ENCODE measurements around the gene UCHL1.

The UCHL1 gene

DNA sequence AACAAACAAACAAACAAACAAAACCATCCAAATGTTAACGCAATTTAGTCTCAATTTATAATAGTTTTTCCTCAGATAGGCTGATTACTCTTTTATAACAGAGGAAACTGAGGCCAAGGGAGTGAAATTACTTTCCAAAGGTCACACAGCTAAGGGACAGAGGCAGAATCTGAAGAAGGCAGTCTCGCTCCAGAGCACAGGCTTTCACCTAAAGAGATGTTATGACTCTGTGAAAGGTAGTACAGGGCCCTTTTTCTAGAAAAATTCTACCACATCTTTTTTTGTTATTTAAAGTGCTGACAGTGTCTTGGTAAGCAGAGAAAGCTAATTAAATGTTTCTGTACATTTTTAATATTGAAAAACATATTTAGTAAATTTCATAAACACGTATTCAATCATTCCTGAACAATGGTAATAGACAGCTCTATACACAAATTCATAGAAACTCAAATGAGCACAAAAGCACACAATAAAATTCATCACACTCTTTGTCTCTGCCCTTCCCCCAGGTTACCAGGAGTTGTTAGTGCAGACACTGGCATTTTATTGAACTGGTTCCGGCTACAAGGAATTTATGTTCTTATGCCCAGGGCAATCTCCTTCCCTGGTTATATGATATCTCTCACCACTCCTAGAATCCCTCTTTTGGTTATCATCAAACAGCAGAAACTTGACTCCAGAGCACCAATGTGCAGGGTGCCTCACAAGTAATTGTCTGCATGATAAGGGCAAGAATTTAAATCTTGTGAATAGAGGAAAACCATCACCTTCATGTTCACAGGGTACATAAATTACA is 34.7 kb upstream of the UCHL1 start:
- no peaks in the 10 kb centered on the region for H3K79me2 ChIP-seq (ENCODE audit: low read length)
- no peak overlapping the region for H2AFZ ChIP-seq (ENCODE audit: low read depth, low read length)
- no peak overlapping the region for H3K4me3 ChIP-seq (ENCODE audit: low read length)
- no peaks in the 10 kb centered on the region for H3K9me3 ChIP-seq (ENCODE audit: insufficient read depth, low read length)
- no peak overlapping the region for H3K4me2 ChIP-seq (ENCODE audit: low read length)
- no peaks in the 10 kb centered on the region for H3K36me3 ChIP-seq (replicated peaks; ENCODE audit: low read depth, low read length)
- no peak overlapping the region for H3K27ac ChIP-seq (ENCODE audit: low read length)
- peaks cover 5% of the 10 kb centered on the region; the same call in 1 of the 2 replicates for H3K4me1 ChIP-seq (ENCODE audit: low read length)
- no peaks in the 10 kb centered on the region for H3K27me3 ChIP-seq (ENCODE audit: low read depth, low read length)
- TF ChIP-seq EZH2phosphoT487 (IDR thresholded peaks at IDR 0.05; ENCODE audit: low read depth) (no peak), CTCF (IDR thresholded peaks at IDR 0.05; ENCODE audit: low read depth, low read length) (no peak)
- H4K20me1 ChIP-seq (ENCODE audit: insufficient read depth, low read length) = no peaks in the 10 kb centered on the region
- H3K9ac ChIP-seq (ENCODE audit: low read length) = no peak overlapping the region

- Histone ChIP-seq H2AFZ (ENCODE audit: low read depth, low read length) (no peak overlapping the region), H3K27ac (ENCODE audit: low read length) (no peak overlapping the region), H3K4me2 (ENCODE audit: low read length) (no peak overlapping the region), H4K20me1 (ENCODE audit: insufficient read depth, low read length) (no peaks in the 10 kb centered on the region), H3K36me3 (replicated peaks; ENCODE audit: low read depth, low read length) (no peaks in the 10 kb centered on the region), H3K4me3 (ENCODE audit: low read length) (no peak overlapping the region), H3K79me2 (ENCODE audit: low read length) (no peaks in the 10 kb centered on the region), H3K4me1 (ENCODE audit: low read length) (no peaks in the 10 kb centered on the region), H3K9me3 (ENCODE audit: insufficient read depth, low read length) (no peaks in the 10 kb centered on the region), H3K27me3 (ENCODE audit: low read depth, low read length) (no peaks in the 10 kb centered on the region), H3K9ac (ENCODE audit: low read length) (no peak overlapping the region)
- no peak for TF ChIP-seq CTCF (IDR thresholded peaks at IDR 0.05; ENCODE audit: low read depth, low read length)
- TF ChIP-seq EZH2phosphoT487 (IDR thresholded peaks at IDR 0.05; ENCODE audit: low read depth) = no peak
Observed at GRCh38 chr4:41227902-41228301, 28.8 kb upstream of the UCHL1 start.

- TF ChIP-seq CTCF (IDR thresholded peaks at IDR 0.05; ENCODE audit: low read depth, low read length) (peak; percentile 18; the same call in 1 of the 2 replicates), EZH2phosphoT487 (IDR thresholded peaks at IDR 0.05; ENCODE audit: low read depth) (no peak)
- no peaks in the 10 kb centered on the region for H3K79me2 ChIP-seq (ENCODE audit: low read length)
- H4K20me1 ChIP-seq (ENCODE audit: insufficient read depth, low read length) = no peaks in the 10 kb centered on the region
- H3K9me3 ChIP-seq (ENCODE audit: insufficient read depth, low read length) = no peaks in the 10 kb centered on the region
- no peaks in the 10 kb centered on the region for H3K27me3 ChIP-seq (ENCODE audit: low read depth, low read length)
- H3K4me3 ChIP-seq (ENCODE audit: low read length) = no peak overlapping the region
- H2AFZ ChIP-seq (ENCODE audit: low read depth, low read length) = no peak overlapping the region
- no peaks in the 10 kb centered on the region for H3K4me1 ChIP-seq (ENCODE audit: low read length)
- no peak overlapping the region for H3K9ac ChIP-seq (ENCODE audit: low read length)
- H3K27ac ChIP-seq (ENCODE audit: low read length) = no peak overlapping the region
- no peak overlapping the region for H3K4me2 ChIP-seq (ENCODE audit: low read length)
- H3K36me3 ChIP-seq (replicated peaks; ENCODE audit: low read depth, low read length) = no peaks in the 10 kb centered on the region
Observed at GRCh38 chr4:41232406-41232805, 24.3 kb upstream of the UCHL1 start.

DNA sequence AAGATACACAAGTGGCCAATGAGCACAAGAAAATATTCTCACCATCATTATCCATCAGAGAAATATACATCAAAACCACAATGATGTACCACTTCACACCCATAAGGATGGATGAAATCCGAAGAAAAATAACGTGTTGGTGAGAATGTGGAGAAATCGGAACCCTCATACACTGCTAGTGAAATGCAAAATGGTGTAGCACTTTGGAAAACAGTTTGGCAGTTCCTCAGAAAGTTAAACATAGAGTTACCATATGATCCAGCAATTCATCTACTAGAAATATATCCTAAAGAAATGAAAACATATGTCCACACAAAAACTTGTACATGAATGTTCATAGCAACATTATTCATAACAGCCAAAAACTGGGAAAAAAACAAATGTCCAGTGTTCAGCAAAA is 23.9 kb upstream of the UCHL1 start:
- TF ChIP-seq CTCF (IDR thresholded peaks at IDR 0.05; ENCODE audit: low read depth, low read length) (no peak), EZH2phosphoT487 (IDR thresholded peaks at IDR 0.05; ENCODE audit: low read depth) (no peak)

More for the DNA sequence above, 23.9 kb upstream of the UCHL1 start:
- Histone ChIP-seq H3K4me3 (ENCODE audit: low read length) (no peak overlapping the region), H3K9me3 (ENCODE audit: insufficient read depth, low read length) (no peaks in the 10 kb centered on the region), H2AFZ (ENCODE audit: low read depth, low read length) (no peak overlapping the region), H3K27ac (ENCODE audit: low read length) (no peak overlapping the region), H3K9ac (ENCODE audit: low read length) (no peak overlapping the region), H4K20me1 (ENCODE audit: insufficient read depth, low read length) (no peaks in the 10 kb centered on the region), H3K79me2 (ENCODE audit: low read length) (no peaks in the 10 kb centered on the region), H3K4me2 (ENCODE audit: low read length) (no peak overlapping the region), H3K4me1 (ENCODE audit: low read length) (no peaks in the 10 kb centered on the region), H3K27me3 (ENCODE audit: low read depth, low read length) (no peaks in the 10 kb centered on the region), H3K36me3 (replicated peaks; ENCODE audit: low read depth, low read length) (no peaks in the 10 kb centered on the region)
